Dermis microvascular lymphatic vessel endothelial cell (primary cell): ENCODE results near the gene NPHP3. TPM values are rescaled to one million over a fixed set of nuclear protein-coding genes. Genes with fewer than 3 reads are reported as not detected.
"Not testable (repeated sequence)": the region's sequence is repeated elsewhere in the genome, so short reads cannot be mapped to it uniquely, and the experiment has no call there.

ENCODE experiments used
- DNase-seq, 2 donors: peaks; one replicate each; pipeline versions ENCODE4 v3.0.0 to v3.0.0-alpha.2; 2010; ENCODE audit warnings: low read depth in 2 of 2
- total RNA-seq: library from RNA; depleted of rRNA; stranded (reverse); fragments of >200 nt; gene quantifications from 2 replicates; pipeline ENCODE4 v1.2.1, GENCODE V29; 2014

The NPHP3 gene
- total RNA-seq, 1 donor from 2014 or later, result 14.1 TPM

DNA sequence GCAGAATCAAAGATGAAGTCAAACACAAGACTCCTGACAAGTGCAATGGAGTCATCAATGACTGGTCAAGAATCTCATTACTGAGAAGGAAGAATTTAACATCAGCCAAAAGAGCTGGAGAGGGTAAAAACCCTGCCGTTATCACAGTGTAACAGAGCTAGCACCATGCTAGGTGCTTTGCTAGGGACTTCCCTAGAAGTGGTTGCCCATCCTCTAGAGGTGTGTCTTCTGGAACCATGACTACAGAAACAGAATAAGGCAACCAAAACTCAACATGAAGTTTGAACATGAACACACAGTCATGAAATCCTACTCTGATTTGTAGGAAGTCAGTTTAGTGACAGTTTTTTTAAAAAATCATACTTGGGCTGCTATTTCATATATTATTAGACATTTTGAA lies 72.1 kb downstream of the NPHP3 start:
- DNase-seq, result no peak

DNA sequence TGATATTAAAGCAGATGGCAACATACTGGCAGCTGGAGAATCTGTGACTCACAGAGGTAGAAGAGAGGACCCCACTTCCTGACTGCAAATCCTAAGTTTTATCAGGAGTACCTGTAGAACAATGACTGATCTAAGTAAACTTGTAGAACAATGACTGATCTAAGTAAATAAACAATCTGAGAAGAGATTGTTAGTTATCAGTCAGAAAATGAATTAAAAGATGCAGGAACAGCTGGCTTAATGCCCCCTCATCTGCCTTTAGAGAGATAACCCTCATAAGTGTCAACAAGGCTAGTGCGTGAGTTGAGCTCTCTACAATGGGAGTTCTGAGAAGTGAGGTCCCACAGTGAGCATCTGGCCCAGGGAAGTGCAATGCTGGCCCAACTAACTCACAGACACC lies 77.2 kb downstream of the NPHP3 start:
- peak in 1 of 2 donors; percentile 71 for DNase-seq

DNA sequence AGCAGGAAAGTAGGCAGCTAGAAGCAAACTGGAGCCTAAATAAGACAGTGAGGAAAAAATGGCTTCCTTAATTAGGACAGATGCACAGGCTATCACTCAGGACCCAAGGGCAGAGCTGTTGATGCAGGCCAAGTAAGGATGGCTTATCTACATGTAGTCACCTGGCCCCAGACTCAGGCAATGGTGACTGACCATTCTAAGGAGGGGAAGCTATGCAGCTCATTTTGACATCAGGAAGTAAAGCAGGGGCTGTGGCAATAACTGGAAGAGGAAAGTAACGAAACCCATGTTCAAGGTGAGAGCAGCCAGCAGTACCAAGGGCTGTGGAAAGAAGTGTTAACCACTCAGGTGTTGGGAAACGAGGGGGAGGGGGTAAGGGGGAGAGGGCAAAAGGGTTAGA lies 78.8 kb downstream of the NPHP3 start:
- no peak for DNase-seq

DNA sequence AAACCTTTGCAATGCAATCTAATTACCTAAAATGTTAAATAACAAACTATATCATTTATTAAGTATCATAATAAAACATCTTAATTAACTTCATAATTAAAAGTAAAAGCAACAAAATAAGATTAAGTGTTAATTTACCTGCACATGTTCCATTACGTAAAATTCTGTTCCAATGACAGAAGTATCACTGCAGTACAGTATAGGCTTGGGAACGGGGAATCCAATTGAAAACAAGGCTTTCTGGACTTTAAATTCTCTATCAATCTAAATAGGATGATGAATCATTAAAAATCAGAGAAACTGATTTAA lies 79.7 kb downstream of the NPHP3 start:
- DNase-seq, result no peak

DNA sequence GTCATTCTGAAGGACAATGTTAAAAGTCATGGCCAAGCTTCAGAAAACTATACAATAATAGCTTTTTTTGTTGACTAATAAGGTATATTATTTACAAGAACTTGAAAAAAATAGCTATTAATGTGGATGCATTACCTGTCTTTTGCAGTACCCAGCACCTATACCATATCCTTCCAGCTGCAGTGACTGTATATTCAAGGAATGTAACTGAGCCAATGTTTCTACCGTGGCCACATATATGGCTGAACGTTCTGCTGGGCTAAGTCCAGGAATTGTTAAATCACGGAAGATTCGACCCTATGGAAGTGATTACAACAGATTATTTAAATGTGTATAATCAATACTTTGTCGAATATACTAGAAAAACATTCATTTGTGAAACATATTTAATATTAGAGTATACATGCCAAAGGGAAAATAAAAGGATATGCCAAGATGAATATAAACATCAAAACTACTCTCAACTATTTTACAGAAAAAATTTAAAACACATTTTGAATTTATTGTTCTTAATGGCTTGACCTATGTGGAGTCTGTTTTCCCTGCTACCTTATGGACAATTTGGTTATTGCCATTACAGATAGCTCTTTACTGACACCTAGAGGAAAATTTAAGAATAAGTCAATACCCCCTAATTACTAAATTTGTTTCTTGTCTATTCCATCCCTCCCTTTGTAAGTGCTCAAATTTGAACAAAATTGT lies 80.2 kb downstream of the NPHP3 start:
- peak; percentile 56 to 69 for DNase-seq

DNA sequence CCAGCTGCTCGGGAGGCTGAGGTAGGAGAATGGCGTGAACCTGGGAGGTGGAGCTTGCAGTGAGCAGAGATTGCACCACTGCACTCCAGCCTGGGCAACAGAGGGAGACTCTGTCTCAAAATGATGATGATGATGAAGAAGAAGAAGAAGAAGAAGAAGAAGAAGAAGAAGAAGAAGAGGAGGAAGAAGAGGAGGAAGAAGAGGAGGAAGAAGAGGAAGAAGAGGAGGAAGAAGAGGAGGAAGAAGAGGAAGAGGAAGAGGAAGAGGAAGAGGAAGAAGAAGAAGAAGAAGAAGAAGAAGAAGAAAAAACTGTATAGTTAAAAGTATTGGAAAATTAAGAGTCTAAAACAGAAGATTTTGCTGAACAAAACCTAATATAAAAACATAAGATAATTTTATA lies 80.8 kb downstream of the NPHP3 start:
- not testable (repeated sequence) for DNase-seq

DNA sequence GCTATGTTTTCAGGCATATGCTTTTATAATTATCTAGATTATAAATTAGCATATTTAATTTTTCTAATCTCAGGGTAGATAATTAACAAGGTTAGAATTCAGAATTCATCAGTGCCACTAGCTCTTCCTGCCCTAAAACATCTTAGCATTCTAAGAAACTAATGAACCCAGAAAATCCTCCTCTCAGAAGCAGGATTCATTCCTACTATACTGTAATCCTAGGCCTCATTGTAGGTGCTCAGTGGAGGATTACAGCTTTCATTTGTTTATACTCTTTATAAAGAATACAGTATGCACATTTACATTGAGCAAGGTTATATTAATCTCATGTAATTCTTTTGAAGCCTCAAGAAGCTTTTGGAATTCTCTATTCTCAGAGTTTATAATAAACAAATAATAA lies 83.5 kb downstream of the NPHP3 start:
- no peak for DNase-seq

DNA sequence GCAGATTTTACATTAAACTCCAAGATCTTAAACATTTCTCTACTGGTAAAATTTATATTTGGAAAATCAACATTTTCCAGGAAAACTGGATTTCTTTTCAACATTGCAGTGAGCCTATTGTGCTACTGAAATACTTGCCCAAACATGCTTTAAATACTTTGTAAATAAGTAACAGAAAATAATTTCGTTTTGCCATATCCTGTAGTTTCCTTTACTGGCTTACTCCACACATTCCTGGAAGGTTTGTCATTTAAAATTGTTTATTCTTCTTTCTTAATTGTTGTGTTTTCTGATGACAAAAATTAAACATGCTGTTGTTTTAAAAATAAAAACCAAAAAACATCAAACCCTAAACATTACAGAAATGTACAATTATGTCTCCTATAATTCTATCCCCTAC lies 84.6 kb downstream of the NPHP3 start:
- DNase-seq, result no peak

DNA sequence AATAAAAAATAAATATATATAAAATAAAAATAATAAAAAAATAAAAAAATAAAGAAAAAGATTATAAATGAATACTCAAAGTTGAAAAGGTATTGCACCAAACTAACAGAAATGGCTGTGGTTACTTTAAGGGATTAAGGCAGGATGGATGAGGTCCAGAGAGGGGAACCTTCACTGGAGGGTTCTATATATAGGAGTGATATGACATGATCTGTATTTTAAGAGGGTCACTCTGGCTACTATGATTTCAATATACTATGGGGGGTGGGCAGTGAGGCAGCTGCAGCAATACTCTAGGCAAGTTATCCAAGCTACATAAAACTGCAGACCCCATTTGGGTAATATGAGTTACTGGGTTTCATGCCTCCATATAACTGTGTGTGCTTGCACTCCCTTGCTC lies 87.2 kb downstream of the NPHP3 start:
- no peak for DNase-seq

Other genes starting within 250 kb of the NPHP3 start
- under 0.01 and 0.13 TPM in 2 replicates for gene ACKR4, start 125.1 kb downstream of the NPHP3 start, total RNA-seq
- gene ACAD11, start 62.6 kb downstream of the NPHP3 start, total RNA-seq, result 14.7 and 16.6 TPM in 2 replicates
- 23.7 and 24.3 TPM in 2 replicates for gene UBA5, start 62.1 kb downstream of the NPHP3 start, total RNA-seq